Keratinocyte (primary cell): ENCODE measurements around the gene OLFML2A.

ENCODE experiments used
- CTCF ChIP-seq, 3 experiments: IDR thresholded peaks in 1 of 3; conservative IDR thresholded peaks in 1 of 3; optimal IDR thresholded peaks in 1 of 3; 2 replicates in 2 of 3; 3 replicates in 1 of 3; pipeline versions ENCODE3 to v1.5.1; 2011; ENCODE audit warnings: low read length in 3 of 3, mild to moderate bottlenecking in 3 of 3, moderate library complexity in 2 of 3, control low read depth in 1 of 3, inconsistent platforms in 1 of 3; ENCODE audit not compliant: insufficient read depth in 2 of 3; ENCODE audit errors: extremely low read depth in 1 of 3
- EZH2 ChIP-seq: IDR thresholded peaks from one replicate; pipeline ENCODE4 v1.6.1; 2012; ENCODE audit warnings: inconsistent platforms, mild to moderate bottlenecking, low read length, moderate library complexity

DNA sequence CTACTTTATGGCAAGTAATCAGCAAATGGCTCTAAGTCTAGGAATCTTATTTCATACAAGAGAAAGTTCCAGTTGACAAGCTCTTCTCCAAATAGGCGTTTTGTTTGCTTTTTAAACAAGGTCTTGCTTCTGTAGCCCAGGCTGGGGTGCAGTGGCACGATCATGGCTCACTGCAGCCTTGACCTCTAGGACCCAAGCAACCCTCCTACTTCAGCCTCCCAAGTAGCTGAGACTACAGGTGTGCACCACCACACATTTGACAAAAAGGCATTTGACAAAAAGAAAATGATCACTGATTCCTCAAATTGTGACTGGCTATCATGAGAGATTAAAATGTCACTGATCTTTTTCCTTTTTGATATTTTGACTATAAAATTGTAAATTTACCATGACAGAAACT, 37.6 kb upstream of the OLFML2A start:
- no peak for TF ChIP-seq CTCF (optimal IDR thresholded peaks at IDR 0.05 in 1 of 3, IDR thresholded peaks at IDR 0.05 in 1 of 3, conservative IDR thresholded peaks at IDR 0.05 in 1 of 3; ENCODE audit: extremely low read depth in 1 of 3, insufficient read depth in 2 of 3, low read length in 3 of 3)
- TF ChIP-seq EZH2, result no peak
